H4 (cell line): ENCODE results near the gene EVI2A. TPM values are rescaled to one million over a fixed set of nuclear protein-coding genes. Genes with fewer than 3 reads are reported as not detected.
A peak's percentile ranks its signal among the peaks of the same experiment; 100 is the strongest.

Experiments used
- DNase-seq: peaks from one replicate; pipeline ENCODE4 v3.0.0-alpha.2; 2015; ENCODE audit warnings: low spot score
- total RNA-seq: library from RNA; depleted of rRNA; stranded (reverse); fragments of >200 nt; shearing (Covaris generic); gene quantifications from 2 replicates; pipeline ENCODE4 v1.2.3, GENCODE V29; 2014; rRNA removed

The EVI2A gene
- total RNA-seq, 1 experiment from 2014 or later: 4.8 TPM

GRCh38 chr17:31273516-31273915, 47.9 kb downstream of the EVI2A start:
- no peak for DNase-seq

- no peak for DNase-seq
Measured at GRCh38 chr17:31272803-31273202, 48.6 kb downstream of the EVI2A start.

- DNase-seq: no peak
Measured at GRCh38 chr17:31272236-31272635, 49.2 kb downstream of the EVI2A start.

GRCh38 chr17:31269578-31269983, 51.8 kb downstream of the EVI2A start:
- DNase-seq: peak; percentile 99

DNA sequence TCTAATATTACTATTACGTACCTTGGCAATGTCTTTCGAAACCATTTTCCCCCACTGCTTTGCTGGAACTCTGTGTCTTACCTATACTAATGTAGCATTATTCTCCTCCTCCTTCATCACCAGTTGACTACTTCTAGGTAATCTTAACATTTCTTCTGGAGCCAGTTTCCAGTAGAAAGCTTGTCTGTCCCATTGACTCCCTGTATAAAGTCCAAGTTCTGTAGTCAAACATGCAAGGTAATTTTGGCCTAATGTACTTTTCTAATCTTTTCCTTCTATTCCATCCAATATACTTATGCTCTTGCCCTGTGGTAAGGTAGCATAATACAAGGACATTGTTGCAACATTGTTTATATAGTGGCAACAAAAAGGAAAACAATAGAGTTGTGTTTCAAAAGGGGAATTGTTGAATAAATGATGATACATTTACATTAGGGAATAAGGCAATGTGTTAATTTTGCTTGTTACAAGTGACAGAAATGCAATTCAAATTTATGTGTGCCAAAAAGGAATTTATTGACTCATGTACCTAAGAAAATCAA, 52.3 kb downstream of the EVI2A start:
- DNase-seq: peak; percentile 50

Other genes starting within 250 kb of the EVI2A start
- 12.8 and 23.2 TPM in 2 replicates for gene NF1, start 226.6 kb downstream of the EVI2A start, total RNA-seq
- not detected in 2 replicates for gene OMG, start 24.4 kb downstream of the EVI2A start, total RNA-seq
- 0.23 and 0.39 TPM in 2 replicates for gene EVI2B, start 7.6 kb downstream of the EVI2A start, total RNA-seq
- gene RAB11FIP4, start 70.1 kb upstream of the EVI2A start, total RNA-seq: 4.8 and 12.4 TPM in 2 replicates